ENCODE measurements around the gene HLCS.

The HLCS gene

GRCh38 chr21:36705679-36706481, 260.6 kb downstream of the HLCS start:
- peaks cover 100% of the 10 kb centered on the region for H3K27me3 Mint-ChIP-seq (ENCODE audit: low read depth)
- H3K4me1 Mint-ChIP-seq: peaks cover 30% of the 10 kb centered on the region
- H3K27ac Mint-ChIP-seq: peak overlapping the region in 2 of 3 experiments; percentile 24 to 68
- TF ChIP-seq, protein P1, sequence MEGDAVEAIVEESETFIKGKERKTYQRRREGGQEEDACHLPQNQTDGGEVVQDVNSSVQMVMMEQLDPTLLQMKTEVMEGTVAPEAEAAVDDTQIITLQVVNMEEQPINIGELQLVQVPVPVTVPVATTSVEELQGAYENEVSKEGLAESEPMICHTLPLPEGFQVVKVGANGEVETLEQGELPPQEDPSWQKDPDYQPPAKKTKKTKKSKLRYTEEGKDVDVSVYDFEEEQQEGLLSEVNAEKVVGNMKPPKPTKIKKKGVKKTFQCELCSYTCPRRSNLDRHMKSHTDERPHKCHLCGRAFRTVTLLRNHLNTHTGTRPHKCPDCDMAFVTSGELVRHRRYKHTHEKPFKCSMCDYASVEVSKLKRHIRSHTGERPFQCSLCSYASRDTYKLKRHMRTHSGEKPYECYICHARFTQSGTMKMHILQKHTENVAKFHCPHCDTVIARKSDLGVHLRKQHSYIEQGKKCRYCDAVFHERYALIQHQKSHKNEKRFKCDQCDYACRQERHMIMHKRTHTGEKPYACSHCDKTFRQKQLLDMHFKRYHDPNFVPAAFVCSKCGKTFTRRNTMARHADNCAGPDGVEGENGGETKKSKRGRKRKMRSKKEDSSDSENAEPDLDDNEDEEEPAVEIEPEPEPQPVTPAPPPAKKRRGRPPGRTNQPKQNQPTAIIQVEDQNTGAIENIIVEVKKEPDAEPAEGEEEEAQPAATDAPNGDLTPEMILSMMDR (IDR thresholded peaks at IDR 0.05; ENCODE audit: unreplicated experiment in 3 of 3): peak; percentile 19 to 52 (median 46)
- peak overlapping the region; percentile 54 to 73 (median 70) for H3K4me3 Mint-ChIP-seq
- H3K9me3 Mint-ChIP-seq: no peaks in the 10 kb centered on the region
- no peaks in the 10 kb centered on the region for H3K36me3 Mint-ChIP-seq (ENCODE audit: low read depth)

- H3K9me3 Mint-ChIP-seq: no peaks in the 10 kb centered on the region
- peak overlapping the region; percentile 17 to 64 (median 58) for H3K4me3 Mint-ChIP-seq
- TF ChIP-seq, protein P1 (IDR thresholded peaks at IDR 0.05; ENCODE audit: unreplicated experiment in 3 of 3): no peak
- peaks cover 36% of the 10 kb centered on the region for H3K4me1 Mint-ChIP-seq
- H3K36me3 Mint-ChIP-seq (ENCODE audit: low read depth): no peaks in the 10 kb centered on the region
- H3K27me3 Mint-ChIP-seq (ENCODE audit: low read depth): peaks cover 100% of the 10 kb centered on the region
- H3K27ac Mint-ChIP-seq: peak overlapping the region in 1 of 3 experiments; percentile 35
Observed at GRCh38 chr21:36704958-36705678, 261.4 kb downstream of the HLCS start.

DNA sequence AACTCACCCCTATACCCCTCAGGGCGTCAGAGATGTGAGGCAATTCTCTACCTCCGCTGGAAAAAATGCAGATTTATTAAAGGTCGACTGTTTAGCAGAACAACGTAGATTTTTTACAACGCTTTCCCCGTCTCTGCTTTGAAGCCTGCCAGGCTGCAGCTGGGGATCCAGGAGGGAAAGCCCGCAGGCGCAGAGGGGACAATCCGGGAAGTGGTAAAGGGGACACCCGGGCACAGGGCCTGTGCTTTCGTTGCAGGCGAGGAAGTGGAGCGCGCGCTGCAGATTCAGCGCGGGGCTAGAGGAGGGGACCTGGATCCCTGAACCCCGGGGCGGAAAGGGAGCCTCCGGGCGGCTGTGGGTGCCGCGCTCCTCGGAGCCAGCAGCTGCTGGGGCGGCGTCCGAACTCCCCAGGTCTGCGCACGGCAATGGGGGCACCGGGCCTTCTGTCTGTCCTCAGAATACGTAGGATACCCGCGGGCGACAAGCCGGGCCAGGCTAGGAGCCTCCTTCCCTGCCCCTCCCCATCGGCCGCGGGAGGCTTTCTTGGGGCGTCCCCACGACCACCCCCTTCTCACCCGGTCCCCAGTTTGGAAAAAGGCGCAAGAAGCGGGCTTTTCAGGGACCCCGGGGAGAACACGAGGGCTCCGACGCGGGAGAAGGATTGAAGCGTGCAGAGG, 262.1 kb downstream of the HLCS start:
- peaks cover 38% of the 10 kb centered on the region for H3K4me1 Mint-ChIP-seq
- TF ChIP-seq, protein P1 (IDR thresholded peaks at IDR 0.05; ENCODE audit: unreplicated experiment in 3 of 3): no peak
- H3K27ac Mint-ChIP-seq: peak overlapping the region in 1 of 3 experiments; percentile 32
- H3K27me3 Mint-ChIP-seq (ENCODE audit: low read depth): peaks cover 100% of the 10 kb centered on the region
- H3K4me3 Mint-ChIP-seq: peak overlapping the region; percentile 50 to 72 (median 54)
- no peaks in the 10 kb centered on the region for H3K36me3 Mint-ChIP-seq (ENCODE audit: low read depth)
- no peaks in the 10 kb centered on the region for H3K9me3 Mint-ChIP-seq

DNA sequence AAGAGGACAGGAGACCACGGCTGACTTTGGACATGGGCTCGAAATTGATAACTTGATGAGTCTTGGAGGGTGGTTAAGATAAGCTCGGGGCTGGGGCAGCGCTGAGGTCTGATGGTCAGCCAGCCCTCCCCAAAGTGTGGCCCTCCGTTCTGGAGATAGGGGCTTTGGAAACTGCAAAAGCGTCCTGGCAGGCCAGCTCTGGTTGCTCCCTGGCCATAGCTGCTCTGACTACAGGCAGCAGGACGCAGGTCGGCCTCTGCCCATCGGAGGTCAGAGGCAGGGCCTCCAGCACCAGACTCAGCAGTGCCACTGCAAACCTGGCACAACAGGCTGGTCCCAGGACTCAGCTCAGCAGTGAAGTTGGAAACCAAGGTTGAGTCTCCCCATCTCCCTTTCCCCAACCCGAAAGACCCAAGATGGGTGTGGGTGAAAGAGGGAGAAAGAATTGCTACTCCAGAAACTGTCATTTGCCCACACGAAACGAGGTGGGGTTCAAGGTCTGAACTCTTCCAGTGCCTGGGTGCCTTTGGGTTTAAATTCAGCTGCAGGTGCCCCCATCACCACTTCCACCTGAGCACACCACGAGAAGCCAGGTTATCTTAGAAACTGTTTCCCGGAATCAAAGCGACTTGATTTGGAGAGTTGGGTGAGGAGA, 262.7 kb downstream of the HLCS start:
- Mint-ChIP-seq H3K27ac (peak overlapping the region in 1 of 3 experiments; percentile 32), H3K4me3 (peak overlapping the region; percentile 54 to 84 (median 72)), H3K36me3 (ENCODE audit: low read depth) (no peaks in the 10 kb centered on the region), H3K4me1 (peaks cover 38% of the 10 kb centered on the region), H3K9me3 (no peaks in the 10 kb centered on the region), H3K27me3 (ENCODE audit: low read depth) (peaks cover 98% of the 10 kb centered on the region)
- TF ChIP-seq, protein P1 (IDR thresholded peaks at IDR 0.05; ENCODE audit: unreplicated experiment in 3 of 3): no peak

GRCh38 chr21:36703123-36703522, 263.3 kb downstream of the HLCS start:
- H3K4me3 Mint-ChIP-seq: peak overlapping the region; percentile 24 to 84 (median 72)
- H3K27ac Mint-ChIP-seq: no peak overlapping the region
- peaks cover 97% of the 10 kb centered on the region for H3K27me3 Mint-ChIP-seq (ENCODE audit: low read depth)
- no peaks in the 10 kb centered on the region for H3K36me3 Mint-ChIP-seq (ENCODE audit: low read depth)
- H3K9me3 Mint-ChIP-seq: no peaks in the 10 kb centered on the region
- peaks cover 33% of the 10 kb centered on the region for H3K4me1 Mint-ChIP-seq
- TF ChIP-seq, protein P1 (IDR thresholded peaks at IDR 0.05; ENCODE audit: unreplicated experiment in 3 of 3): no peak
